Right atrium auricular region (tissue), 2 donors: ENCODE measurements around the gene RHO. TPM values are rescaled to one million over a fixed set of nuclear protein-coding genes. Genes with fewer than 3 reads are reported as not detected.

Source experiments
- DNase-seq: peaks from one replicate; pipeline ENCODE4 v3.0.0-alpha.2; 2019; ENCODE audit warnings: low spot score
- H3K27ac ChIP-seq, 2 donors: fragments of 200-600 bp; sonication (generic); 1 replicate in 1 of 2; 2 replicates in 1 of 2; pipeline ENCODE4 v1.5.1; 2016 to 2019
- H3K27me3 ChIP-seq, 2 donors: fragments of 200-600 bp; sonication (generic); one replicate each; pipeline versions ENCODE4 v1.5.1 to v1.6.0; 2017 to 2019
- H3K36me3 ChIP-seq: fragments of 200-600 bp; sonication (generic); one replicate; pipeline ENCODE4 v1.5.1; 2016
- H3K4me1 ChIP-seq, 2 donors: fragments of 200-600 bp; sonication (generic); one replicate each; pipeline versions ENCODE4 v1.5.1 to v1.6.0; 2017 to 2019
- H3K4me3 ChIP-seq, 2 donors: fragments of 200-600 bp; sonication (generic); 1 replicate in 1 of 2; 2 replicates in 1 of 2; pipeline ENCODE4 v1.5.1; 2017 to 2019; ENCODE audit warnings: mild to moderate bottlenecking in 1 of 2, moderate library complexity in 1 of 2
- H3K9me3 ChIP-seq, 2 donors: fragments of 200-600 bp; sonication (generic); one replicate each; pipeline ENCODE4 v1.5.1; 2019
- total RNA-seq, 2 donors: library from RNA; depleted of rRNA; stranded (reverse); fragments of >200 nt; gene quantifications; one replicate each; pipeline ENCODE4 v1.1.0, GENCODE V29; 2016
- TF ChIP-seq, protein P1 (sequence below), 2 donors: fragments of 200-600 bp; sonication (generic); IDR thresholded peaks; one replicate each; pipeline ENCODE4 v1.5.1; 2019; ENCODE audit warnings: antibody characterized with exemption in 2 of 2

The RHO gene
- total RNA-seq, 2 donors from 2014 or later = not detected

DNA sequence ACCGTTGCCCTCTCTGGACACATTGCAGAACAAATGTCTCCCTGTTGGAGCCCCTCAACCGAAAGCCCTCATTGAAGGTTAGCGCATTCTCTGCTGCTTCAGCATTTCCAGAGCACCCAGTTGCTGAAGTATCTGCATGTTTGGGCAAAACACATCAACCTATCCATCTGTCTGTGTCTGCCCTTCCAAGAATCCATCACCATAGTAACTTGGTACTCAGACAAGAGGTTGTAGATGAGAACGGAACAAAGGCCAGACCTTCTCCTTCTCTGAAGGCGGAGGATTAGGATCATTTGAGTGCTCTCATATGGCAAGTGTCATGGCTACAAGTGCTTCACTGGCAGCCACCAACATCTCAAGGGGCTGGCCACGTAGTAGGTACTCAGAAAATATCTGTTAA is 23.1 kb upstream of the RHO start:
- H3K4me3 ChIP-seq = no peak overlapping the region
- H3K27ac ChIP-seq = peak overlapping the region; percentile 57 to 76
- H3K27me3 ChIP-seq = no peaks in the 10 kb centered on the region
- peaks cover 0 to 74% of the 10 kb centered on the region in 2 donors for H3K4me1 ChIP-seq
- peaks cover 23% of the 10 kb centered on the region for H3K36me3 ChIP-seq
- H3K9me3 ChIP-seq = no peaks in the 10 kb centered on the region
- no peak for DNase-seq
- TF ChIP-seq, protein P1, sequence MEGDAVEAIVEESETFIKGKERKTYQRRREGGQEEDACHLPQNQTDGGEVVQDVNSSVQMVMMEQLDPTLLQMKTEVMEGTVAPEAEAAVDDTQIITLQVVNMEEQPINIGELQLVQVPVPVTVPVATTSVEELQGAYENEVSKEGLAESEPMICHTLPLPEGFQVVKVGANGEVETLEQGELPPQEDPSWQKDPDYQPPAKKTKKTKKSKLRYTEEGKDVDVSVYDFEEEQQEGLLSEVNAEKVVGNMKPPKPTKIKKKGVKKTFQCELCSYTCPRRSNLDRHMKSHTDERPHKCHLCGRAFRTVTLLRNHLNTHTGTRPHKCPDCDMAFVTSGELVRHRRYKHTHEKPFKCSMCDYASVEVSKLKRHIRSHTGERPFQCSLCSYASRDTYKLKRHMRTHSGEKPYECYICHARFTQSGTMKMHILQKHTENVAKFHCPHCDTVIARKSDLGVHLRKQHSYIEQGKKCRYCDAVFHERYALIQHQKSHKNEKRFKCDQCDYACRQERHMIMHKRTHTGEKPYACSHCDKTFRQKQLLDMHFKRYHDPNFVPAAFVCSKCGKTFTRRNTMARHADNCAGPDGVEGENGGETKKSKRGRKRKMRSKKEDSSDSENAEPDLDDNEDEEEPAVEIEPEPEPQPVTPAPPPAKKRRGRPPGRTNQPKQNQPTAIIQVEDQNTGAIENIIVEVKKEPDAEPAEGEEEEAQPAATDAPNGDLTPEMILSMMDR (IDR thresholded peaks at IDR 0.05) = no peak

DNA sequence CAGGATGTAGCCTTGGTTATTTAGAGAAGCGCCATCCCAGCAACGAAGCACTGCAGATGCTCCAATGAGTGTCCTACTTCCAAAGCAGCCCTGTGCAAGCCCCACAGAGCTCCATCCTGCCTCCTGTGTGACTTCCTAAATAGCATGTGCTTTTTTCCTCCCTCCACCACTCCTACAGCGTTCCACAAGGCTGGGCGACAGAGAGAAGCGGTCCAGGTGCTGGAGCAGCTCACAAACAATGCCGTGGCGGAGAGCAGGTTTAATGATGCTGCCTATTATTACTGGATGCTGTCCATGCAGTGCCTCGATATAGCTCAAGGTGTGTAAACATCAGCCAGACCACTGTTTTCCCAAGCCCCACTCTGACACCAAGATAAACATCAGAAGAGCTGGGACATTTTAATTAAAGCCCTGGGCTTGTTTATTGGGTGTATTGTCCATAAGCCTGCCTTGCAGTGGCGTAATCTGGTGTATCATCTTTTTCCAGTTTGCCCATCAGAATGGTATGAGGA is 22.2 kb upstream of the RHO start:
- Histone ChIP-seq H3K9me3 (no peaks in the 10 kb centered on the region), H3K4me1 (peaks cover 0 to 69% of the 10 kb centered on the region in 2 donors), H3K27ac (no peak overlapping the region), H3K36me3 (peaks cover 23% of the 10 kb centered on the region), H3K27me3 (no peaks in the 10 kb centered on the region), H3K4me3 (no peak overlapping the region)
- TF ChIP-seq, protein P1 (IDR thresholded peaks at IDR 0.05) = no peak
- DNase-seq = no peak

DNA sequence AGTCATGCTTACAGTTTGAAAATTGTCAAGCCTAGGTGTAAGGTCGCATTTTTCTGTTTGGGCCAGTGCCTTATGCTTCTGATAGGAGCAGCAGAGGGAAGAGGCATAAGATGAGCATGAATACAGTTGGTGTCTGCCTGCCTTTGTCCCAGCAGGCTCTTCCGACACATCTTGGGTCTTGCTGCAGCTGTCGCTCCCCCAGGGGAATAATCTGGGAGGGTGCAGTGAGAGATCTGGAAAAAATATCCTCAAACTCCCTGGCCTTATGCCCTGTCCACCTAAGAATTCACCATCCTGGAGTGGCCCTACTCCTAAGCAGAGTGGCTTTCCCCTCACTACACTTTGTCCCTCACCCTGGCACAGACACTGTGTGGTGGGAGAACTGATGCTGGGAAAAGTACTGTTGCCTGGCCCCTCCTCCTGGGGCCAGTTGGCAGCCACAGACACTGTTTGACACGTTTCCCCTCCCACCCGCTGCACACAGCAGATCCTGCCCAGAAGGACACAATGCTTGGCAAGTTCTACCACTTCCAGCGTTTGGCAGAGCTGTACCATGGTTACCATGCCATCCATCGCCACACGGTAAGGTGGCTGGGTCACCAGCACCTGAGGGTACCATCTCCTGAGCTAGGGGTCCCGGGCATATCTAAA is 21.1 kb upstream of the RHO start:
- Histone ChIP-seq H3K4me3 (no peak overlapping the region), H3K4me1 (peaks cover 0 to 59% of the 10 kb centered on the region in 2 donors), H3K27me3 (no peaks in the 10 kb centered on the region), H3K9me3 (no peaks in the 10 kb centered on the region), H3K36me3 (peaks cover 33% of the 10 kb centered on the region), H3K27ac (peak overlapping the region in 1 of 2 donors; percentile 1)
- no peak for DNase-seq
- TF ChIP-seq, protein P1 (IDR thresholded peaks at IDR 0.05) = no peak

GRCh38 chr3:129512595-129512994 is 15.8 kb upstream of the RHO start:
- Histone ChIP-seq H3K36me3 (peaks cover 51% of the 10 kb centered on the region), H3K27me3 (no peaks in the 10 kb centered on the region), H3K4me1 (peaks cover 0 to 10% of the 10 kb centered on the region in 2 donors), H3K27ac (no peak overlapping the region), H3K4me3 (no peak overlapping the region), H3K9me3 (no peaks in the 10 kb centered on the region)
- DNase-seq = no peak
- TF ChIP-seq, protein P1 (IDR thresholded peaks at IDR 0.05) = no peak

GRCh38 chr3:129513705-129514104 is 14.7 kb upstream of the RHO start:
- no peaks in the 10 kb centered on the region for H3K27me3 ChIP-seq
- DNase-seq = no peak
- no peak overlapping the region for H3K4me3 ChIP-seq
- H3K27ac ChIP-seq = no peak overlapping the region
- peaks cover 57% of the 10 kb centered on the region for H3K36me3 ChIP-seq
- H3K4me1 ChIP-seq = peaks cover 0 to 5% of the 10 kb centered on the region in 2 donors
- TF ChIP-seq, protein P1 (IDR thresholded peaks at IDR 0.05) = no peak
- no peaks in the 10 kb centered on the region for H3K9me3 ChIP-seq

DNA sequence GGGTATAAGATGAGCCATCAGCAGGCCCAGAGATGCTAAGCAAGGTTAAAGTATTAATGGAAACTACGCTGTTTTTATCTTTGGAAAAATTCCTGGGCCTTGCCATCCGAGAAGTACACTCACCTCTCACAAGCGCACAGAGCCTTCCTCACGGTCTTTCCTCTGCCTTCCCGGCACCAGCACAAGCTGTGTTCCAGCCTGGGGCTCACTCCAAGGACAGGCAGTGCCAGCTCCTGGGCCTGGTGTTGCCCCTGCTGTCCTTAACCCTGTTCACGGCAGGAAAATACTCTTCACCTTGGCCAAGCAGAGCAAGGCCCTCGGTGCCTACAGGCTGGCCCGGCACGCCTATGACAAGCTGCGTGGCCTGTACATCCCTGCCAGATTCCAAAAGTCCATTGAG is 14.3 kb upstream of the RHO start:
- H3K4me3 ChIP-seq = no peak overlapping the region
- H3K27ac ChIP-seq = no peak overlapping the region
- no peaks in the 10 kb centered on the region for H3K9me3 ChIP-seq
- DNase-seq = no peak
- H3K36me3 ChIP-seq = peaks cover 57% of the 10 kb centered on the region
- TF ChIP-seq, protein P1 (IDR thresholded peaks at IDR 0.05) = no peak
- peaks cover 0 to 5% of the 10 kb centered on the region in 2 donors for H3K4me1 ChIP-seq
- H3K27me3 ChIP-seq = no peaks in the 10 kb centered on the region
